Activated CD8-positive, alpha-beta memory T cell treated with anti-CD3 and anti-CD28 coated beads, Interleukin-2, amount 50 U/mL, for 1 hour (primary cell): Measurements from ENCODE around the gene CNTF.

Experiments
- DNase-seq: peaks from one replicate; pipeline ENCODE4 v3.0.0-alpha.2; 2020; ENCODE audit errors: extremely low read depth

Gene CNTF

GRCh38 chr11:58606930-58607714, 15.3 kb upstream of the CNTF start:
- no peak for DNase-seq

GRCh38 chr11:58608331-58608730, 14.1 kb upstream of the CNTF start:
- no peak for DNase-seq

GRCh38 chr11:58609723-58610122, 12.7 kb upstream of the CNTF start:
- no peak for DNase-seq

- DNase-seq = no peak
Observed at GRCh38 chr11:58613228-58613627, 9.2 kb upstream of the CNTF start.

- DNase-seq = no peak
Observed at GRCh38 chr11:58615559-58615958, 6.9 kb upstream of the CNTF start.

- no peak for DNase-seq
Observed at GRCh38 chr11:58616594-58616993, 5.9 kb upstream of the CNTF start.

- no peak for DNase-seq
Observed at GRCh38 chr11:58617976-58618557, 4.4 kb upstream of the CNTF start.

GRCh38 chr11:58621586-58622262, 741 bp upstream of the CNTF start:
- no peak for DNase-seq

GRCh38 chr11:58625086-58625485, 2.6 kb downstream of the CNTF start:
- no peak for DNase-seq

- DNase-seq = no peak
Observed at GRCh38 chr11:58625826-58626460, 3.5 kb downstream of the CNTF start.

- DNase-seq = no peak
Observed at GRCh38 chr11:58626934-58627483, 4.5 kb downstream of the CNTF start.

- no peak for DNase-seq
Observed at GRCh38 chr11:58628446-58628845, 6.0 kb downstream of the CNTF start.

- no peak for DNase-seq
Observed at GRCh38 chr11:58629857-58630256, 7.4 kb downstream of the CNTF start.

- DNase-seq = no peak
Observed at GRCh38 chr11:58631378-58631777, 8.9 kb downstream of the CNTF start.

- no peak for DNase-seq
Observed at GRCh38 chr11:58632510-58632909, 10.0 kb downstream of the CNTF start.

- no peak for DNase-seq
Observed at GRCh38 chr11:58636587-58636986, 14.1 kb downstream of the CNTF start.

- DNase-seq = no peak
Observed at GRCh38 chr11:58637371-58637770, 14.9 kb downstream of the CNTF start.

GRCh38 chr11:58639103-58639502, 16.6 kb downstream of the CNTF start:
- no peak for DNase-seq

- DNase-seq = no peak
Observed at GRCh38 chr11:58639669-58640068, 17.2 kb downstream of the CNTF start.

GRCh38 chr11:58640386-58641023, 18.0 kb downstream of the CNTF start:
- DNase-seq = no peak

- no peak for DNase-seq
Observed at GRCh38 chr11:58641341-58641740, 18.9 kb downstream of the CNTF start.
